ENCODE measurements around the gene MLH1.

DNA sequence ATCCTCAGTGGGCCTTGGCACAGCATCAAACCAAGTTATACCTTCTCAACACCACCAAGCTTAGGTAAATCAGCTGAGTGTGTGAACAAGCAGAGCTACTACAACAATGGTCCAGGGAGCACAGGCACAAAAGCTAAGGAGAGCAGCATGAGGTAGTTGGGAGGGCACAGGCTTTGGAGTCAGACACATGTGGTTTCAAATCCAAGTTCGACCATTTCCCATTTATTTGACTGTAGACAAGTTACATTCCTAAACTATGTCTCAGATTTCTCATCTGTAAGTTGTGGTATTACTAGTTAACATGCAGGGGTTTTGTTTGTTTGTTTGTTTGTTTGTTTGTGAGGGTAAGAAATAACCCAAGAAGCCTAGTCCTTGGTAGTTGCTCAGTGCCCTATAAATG is 46.9 kb downstream of the MLH1 start:
- TF ChIP-seq CTCF (IDR thresholded peaks at IDR 0.05; ENCODE audit: low read length), result no peak
- no peak for TF ChIP-seq EZH2 (IDR thresholded peaks at IDR 0.05; ENCODE audit: borderline replicate concordance, low read length)
